ENCODE results near the gene PANX2.
"Not testable (repeated sequence)": the region's sequence is repeated elsewhere in the genome, so short reads cannot be mapped to it uniquely, and the experiment has no call there.

Gene PANX2

DNA sequence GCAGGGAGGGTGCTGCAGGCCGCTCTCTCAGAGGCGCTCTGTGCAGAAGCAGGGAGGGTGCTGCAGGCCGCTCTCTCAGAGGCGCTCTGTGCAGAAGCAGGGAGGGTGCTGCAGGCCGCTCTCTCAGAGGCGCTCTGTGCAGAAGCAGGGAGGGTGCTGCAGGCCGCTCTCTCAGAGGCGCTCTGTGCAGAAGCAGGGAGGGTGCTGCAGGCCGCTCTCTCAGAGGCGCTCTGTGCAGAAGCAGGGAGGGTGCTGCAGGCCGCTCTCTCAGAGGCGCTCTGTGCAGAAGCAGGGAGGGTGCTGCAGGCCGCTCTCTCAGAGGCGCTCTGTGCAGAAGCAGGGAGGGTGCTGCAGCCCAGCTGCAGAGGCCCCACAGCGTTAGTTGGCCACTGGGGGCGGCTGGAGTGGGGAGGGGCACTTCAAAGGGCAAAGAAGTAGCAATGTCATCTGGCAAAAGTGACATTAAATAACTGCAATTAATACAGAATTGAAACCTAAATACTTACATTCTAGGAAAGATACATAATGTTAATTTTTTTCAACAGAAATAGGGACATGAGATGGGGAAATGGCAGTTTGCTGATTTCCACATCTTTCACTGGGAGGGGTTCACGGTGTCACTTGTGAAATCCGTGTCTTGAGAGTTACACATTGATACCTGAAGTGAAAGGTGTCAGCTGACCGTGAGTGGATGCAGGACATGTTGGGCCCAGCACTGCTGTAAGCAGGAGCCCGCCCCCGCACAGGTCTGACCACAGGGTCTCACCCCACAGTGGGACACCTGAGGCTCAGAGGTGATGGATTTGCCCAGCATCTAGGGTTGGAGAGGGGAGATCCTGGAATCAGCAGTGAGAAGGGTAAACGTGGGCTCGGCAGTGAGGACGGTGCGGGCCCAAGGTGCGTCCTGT, 23.0 kb upstream of the PANX2 start:
- not testable (repeated sequence) for DNase-seq (ENCODE audit: low spot score)

- DNase-seq (ENCODE audit: low spot score), result no peak
These were observed 22.4 kb upstream of the PANX2 start for GRCh38 chr22:50148166-50148500.

DNA sequence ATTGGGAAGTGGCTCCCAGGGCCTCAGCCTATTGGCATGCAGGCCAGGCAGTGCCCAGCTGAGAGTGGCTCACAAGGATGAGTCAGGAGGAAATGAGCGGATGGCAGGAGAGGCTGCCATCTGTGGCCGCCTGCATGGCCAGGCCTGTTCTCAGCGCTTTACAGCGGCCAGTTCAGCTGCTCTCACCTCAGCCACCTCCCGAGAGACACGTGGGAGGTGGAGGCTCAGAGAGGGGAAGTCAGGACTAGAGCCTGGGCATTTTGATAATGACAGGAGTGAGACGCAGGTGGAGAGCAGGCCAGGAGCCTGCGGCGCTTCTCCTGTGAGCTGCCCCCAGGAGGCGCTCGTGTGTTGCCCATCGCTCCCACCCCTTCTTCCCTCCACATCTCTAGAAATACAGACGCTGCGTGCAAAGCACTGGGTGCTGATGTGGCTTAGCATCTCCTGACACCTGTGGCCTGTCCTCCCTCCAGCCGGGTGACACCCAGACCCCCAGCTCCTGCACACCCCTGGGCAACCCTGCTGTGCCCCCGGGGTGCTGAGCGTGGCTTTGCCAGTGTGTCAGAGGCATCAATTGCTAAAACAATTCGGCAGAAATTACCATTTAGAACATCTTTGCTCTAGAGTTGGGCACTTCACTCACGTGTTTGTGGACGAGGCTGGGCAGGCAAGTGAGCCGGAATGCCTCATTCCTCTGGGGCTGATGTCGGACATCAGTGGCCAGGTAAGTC, 21.4 kb upstream of the PANX2 start:
- peak; percentile 80 for DNase-seq (ENCODE audit: low spot score)

GRCh38 chr22:50150161-50151129, 20.1 kb upstream of the PANX2 start:
- DNase-seq (ENCODE audit: low spot score), result no peak

DNA sequence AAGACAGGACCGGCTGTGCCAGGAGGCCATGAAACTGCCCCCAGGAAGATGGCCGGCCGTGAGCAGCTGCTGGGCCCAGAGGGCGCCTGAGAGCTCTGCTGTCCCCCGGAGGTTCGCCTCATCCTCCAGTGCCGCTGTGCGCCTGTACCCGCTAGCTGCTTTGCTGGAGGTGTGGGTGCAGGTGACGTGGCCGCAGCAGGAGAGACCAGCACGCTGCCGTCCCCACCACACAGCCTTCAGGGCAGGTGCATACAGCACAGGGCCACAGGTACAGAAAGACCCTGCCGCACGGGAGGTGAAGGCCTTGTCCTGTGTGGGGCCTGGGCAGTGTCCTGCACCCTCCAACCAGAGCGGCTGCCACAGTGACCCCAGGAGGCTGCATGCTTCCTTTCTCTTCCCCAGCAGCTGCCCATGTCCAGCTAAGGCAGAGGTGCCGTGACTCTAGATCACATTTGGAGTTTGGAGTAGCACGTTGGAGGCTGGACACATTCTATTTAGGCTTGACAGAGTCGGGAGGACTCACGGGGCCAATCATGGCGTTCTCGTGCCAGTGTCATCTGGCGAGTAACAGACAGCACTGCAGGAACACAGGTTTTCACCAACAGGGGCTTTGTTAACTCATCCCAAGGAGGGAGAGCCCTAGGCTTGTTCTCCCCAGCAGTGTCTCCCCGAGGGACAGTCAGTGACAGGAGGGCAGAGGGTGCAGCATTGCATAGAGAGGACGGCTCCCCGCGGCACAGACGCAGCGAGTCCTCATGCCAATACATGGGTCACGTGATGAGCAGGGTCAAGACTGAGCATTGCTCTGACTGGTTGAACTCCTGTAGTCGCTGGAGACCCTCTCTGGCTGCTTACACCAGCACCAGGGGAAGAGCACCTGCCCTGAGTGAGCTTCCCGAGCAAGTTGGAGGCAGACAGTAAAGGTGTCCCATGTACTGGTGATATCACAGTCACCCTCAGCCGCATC, 18.7 kb upstream of the PANX2 start:
- no peak for DNase-seq (ENCODE audit: low spot score)

- no peak for DNase-seq (ENCODE audit: low spot score)
These were observed 17.3 kb upstream of the PANX2 start for GRCh38 chr22:50153056-50153755.

- DNase-seq (ENCODE audit: low spot score), result no peak
These were observed 16.8 kb upstream of the PANX2 start for GRCh38 chr22:50153756-50154140.

DNA sequence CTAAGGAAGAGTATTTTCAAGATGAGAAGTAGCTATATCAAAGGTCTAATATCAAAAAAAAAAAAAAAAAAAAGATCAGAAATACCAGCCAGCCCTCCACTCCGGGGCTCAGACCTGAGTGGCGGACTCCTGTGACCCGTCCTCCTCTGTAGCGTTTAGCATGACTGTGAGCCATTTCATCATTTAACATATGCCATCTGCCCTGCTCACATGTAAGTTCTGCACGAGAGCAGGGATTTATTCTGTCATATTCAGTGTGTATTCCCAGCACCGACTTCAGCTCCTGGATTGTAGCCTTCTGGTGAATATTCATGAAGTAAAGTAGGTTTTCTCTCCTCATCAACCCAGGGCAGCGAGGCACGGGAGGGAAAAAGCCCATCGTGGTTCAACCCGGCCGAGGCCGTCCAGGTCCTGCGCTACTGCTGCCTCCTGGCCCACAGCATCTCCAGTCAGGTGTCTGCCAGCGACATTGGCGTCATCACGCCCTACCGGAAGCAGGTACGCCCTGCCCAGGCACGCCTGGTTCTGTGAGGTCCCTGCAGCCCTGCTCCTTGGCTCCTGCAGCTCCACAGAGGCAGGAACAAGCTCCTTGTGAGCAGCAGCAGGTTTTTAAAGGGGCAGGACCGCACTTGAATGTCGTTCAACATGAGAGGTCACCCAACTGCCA, 12.7 kb upstream of the PANX2 start:
- DNase-seq (ENCODE audit: low spot score), result no peak

GRCh38 chr22:50160947-50161346, 9.6 kb upstream of the PANX2 start:
- DNase-seq (ENCODE audit: low spot score), result no peak

DNA sequence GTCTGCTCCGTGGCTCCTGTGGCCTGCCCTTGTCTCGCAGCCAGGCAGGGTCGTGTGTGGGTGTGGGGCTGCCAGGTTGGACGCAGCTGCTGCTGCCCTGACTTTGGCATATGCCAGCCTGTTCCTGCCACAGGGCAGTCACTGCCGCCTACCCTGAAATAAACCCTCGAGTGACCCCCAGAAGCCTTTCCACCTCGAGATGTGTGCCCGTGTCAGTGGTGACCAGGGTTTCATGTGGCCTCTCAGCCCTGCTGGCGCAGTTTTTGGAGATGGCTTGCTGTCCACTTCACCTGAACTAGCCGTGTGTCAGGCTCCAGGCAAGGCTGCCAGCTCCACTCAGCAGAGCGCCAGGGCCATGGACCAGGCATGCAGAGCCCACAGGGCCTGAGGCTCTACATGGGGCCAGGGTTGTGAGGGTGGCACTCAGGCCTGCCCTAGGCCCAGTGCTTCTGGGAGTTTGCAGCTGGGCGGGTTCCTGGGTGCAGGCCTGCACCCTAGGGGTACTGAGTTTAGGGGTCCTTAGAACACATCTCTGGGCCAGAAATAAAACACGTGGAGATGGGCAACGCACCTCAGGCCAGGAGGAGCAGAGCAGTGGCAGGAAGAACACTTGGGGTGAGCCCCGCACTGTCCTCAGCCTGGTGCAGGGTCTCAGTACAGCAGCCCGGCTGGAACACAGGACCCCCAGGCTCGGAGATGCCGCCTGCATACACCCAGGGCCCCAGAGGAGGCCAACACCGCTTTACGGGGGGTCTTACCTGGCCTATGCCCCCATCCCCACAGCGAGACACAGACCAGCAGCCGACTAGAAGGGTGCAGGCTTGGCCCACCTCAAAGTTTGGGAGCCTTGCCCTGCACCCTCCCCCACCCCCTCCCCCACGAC, 8.8 kb upstream of the PANX2 start:
- no peak for DNase-seq (ENCODE audit: low spot score)

DNA sequence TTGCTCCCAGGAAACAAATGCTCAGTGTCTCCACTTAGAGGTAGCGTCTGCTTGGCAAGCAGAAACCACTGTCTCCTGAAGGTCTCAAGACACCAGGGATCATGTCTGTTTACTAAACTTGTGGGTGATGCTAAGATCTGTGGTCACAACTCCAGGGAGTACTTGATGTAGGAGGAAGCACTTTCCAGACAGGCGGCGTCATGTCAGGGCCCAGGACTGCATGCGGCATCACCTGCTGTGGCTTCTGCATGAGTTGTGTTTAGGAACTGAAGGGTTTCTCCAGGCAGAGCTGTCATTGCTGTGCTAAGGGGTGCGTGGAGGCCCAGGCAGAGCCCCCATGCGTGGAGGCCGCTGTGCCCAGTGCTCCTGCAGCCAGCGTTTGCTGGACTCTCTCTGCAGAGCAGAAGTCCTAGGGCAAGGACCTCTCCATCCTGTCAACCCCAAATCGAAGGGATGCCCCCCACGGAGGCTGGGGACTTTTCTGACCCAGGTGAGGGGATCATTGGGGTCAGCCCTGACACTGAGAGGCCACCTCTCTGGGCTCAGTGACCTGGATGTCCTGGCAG, 8.1 kb upstream of the PANX2 start:
- DNase-seq (ENCODE audit: low spot score), result no peak

- DNase-seq (ENCODE audit: low spot score), result no peak
These were observed 5.0 kb upstream of the PANX2 start for GRCh38 chr22:50165436-50166123.

- no peak for DNase-seq (ENCODE audit: low spot score)
These were observed 2.6 kb upstream of the PANX2 start for GRCh38 chr22:50167689-50168489.

- DNase-seq (ENCODE audit: low spot score), result not testable (repeated sequence)
These were observed 1.9 kb upstream of the PANX2 start for GRCh38 chr22:50168490-50169180.

GRCh38 chr22:50169181-50169759, 1.3 kb upstream of the PANX2 start:
- no peak for DNase-seq (ENCODE audit: low spot score)

DNA sequence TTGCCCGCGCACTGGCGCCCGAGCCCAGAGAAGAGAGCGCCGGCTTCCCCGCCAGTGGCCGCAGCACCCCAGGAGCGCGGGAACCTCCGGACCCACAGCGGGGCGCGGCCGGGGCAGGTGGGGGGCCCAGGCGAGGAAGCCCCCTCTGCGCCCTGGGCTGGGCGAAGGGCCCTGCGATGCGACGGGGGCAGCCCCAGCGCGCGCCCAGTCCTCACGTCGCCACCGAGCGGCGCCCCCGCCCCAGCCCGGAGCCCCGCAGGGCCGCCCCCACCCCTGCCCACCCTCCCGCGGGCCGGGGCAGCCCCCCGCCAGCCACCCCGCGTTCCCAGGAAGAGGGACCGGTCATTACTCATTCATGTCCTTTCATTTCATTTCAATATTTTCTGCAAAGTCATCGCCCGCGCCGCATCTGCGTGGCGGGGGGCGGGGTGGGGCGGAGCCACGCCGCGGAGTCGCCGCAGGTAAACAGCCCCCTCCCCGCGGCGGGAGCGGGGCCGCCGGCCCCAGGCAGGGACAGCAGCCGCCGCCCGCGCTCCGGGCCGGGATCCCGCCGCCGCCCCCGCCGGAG, 673 bp upstream of the PANX2 start:
- no peak for DNase-seq (ENCODE audit: low spot score)
